NCI-H2227 (cell line): ENCODE measurements around the gene AHNAK.
"Not testable (repeated sequence)": the region's sequence is repeated elsewhere in the genome, so short reads cannot be mapped to it uniquely, and the experiment has no call there.

Source experiments
- DNase-seq: peaks from one replicate; lab custom pipeline; 2025; ENCODE audit not compliant: unreplicated experiment; lab: John Stamatoyannopoulos, UW

AHNAK gene

DNA sequence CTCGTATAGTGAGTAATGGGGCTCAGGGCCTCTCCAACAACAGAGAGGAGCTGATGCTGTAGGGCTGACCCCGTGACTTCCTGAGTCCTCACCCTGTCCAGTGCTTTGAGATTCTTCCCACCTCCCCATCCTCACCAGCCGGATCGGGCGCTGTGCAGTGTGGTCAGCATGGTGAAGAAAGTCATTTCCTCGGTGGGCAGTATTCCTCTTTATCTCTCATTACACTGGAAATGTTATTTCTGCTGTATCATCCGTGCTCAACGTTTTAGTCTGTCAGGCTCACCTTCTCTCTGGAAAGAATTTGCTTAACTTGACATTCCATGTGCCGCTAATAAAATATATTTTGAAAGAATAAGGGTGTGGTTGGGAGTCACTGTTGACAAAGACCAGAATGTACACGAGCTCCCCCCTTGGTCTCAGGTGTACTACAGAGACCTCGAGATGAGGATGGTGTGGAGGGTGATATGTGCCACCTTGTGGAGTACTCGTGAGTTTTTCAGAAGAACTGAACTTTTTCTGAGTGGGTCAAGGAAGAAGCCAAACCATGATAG, 153.5 kb downstream of the AHNAK start:
- DNase-seq, result no peak

DNA sequence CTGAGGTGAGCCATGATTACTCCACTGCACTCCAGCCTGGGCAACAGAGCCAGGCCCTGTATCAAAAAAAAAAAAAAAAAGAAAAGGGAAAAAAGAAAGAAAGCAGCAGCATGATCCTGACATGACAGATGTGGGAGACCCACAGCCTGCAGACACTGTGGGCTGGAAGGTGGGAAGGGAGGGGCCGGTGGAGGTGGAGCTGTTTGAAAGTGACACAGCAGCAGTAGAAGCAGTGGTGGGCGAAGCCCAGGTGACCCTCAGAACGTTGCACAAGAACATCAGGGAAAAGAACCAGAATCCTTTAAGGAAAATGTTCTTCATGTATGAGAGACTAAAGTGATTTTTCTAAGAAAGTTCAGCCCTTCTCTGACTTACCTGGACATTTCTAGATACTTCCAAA, 154.1 kb downstream of the AHNAK start:
- no peak for DNase-seq

DNA sequence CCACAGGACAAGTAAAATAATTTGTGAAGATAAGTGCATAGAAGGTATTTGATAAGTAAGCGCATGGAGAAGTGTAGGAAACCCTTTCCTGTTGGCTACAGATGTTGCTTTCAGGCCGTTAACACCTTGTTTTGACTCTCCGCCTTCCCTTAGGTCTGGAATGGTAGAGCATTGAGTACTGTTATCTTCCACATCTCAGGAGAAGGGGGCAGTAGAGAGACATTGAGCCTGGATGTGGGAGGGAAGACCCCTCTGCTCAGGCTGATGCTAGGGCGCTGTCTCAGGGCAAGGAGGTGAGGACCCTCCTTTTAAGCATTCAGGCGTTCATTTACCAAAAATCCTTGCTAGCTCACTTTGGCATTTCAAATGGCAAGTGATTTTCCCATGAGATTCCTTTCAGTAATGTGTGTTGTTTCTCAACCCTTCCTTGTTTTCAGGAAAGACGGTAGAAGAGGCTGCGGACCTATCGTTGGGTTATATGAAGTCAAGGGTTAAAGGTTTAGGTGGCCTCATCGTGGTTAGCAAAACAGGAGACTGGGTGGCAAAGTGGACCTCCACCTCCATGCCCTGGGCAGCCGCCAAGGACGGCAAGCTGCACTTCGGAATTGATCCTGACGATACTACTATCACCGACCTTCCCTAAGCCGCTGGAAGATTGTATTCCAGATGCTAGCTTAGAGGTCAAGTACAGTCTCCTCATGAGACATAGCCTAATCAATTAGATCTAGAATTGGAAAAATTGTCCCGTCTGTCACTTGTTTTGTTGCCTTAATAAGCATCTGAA, 154.8 kb downstream of the AHNAK start:
- DNase-seq, result no peak

DNA sequence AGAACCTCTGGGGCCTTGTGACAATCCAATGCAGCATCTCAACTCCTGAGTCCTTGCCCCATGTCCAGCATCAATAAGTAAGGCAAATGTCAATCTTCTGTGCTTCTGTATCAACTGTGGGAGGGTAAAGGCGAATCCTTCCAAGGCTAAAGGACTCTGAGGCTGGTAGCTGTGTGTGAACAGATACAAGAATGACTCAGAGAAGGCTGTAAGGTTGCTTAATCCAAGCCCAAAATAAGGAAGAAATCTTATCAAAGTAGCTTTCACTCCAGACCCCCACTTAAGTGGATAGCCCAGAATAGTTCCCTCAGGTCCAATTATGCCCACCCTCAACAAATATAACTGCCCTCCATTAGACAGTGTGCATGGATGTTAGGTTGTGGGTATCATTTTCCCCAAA, 155.9 kb downstream of the AHNAK start:
- no peak for DNase-seq

DNA sequence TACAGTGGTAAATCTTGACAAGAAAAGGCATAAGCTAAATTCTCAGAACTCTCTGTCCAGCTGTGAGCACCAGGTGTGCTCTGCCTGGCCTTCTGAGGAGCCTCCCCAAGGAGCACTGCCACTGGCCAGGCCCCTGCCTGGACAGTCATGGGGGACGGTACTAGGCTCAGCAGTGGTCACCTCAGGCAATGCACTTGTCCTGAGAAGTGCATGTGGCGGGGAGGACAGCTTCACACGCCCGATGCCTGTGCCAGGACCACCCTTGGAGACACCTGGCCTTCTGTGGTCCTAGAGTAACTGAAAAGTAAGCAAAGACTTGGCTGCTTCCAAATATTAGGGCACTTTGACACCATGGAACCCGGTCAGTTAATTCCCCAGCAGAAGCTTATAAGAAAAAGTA, 156.4 kb downstream of the AHNAK start:
- DNase-seq, result no peak

DNA sequence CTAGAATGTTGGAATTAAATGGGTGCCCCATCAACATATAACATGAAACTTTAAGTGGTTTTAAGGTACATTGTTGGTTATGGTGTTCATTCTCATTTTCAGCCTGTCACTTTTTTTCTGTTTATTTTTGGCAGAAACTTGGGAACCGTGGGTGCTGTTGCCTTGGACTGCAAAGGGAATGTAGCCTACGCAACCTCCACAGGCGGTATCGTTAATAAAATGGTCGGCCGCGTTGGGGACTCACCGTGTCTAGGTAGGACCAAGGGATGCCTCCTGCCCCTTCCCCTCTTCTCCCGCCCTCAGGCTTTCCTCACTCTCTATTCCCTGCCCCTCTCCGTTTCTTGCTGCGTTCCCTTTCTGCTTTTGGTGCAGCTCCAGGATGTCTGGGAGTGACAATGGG, 157.6 kb downstream of the AHNAK start:
- DNase-seq, result no peak

DNA sequence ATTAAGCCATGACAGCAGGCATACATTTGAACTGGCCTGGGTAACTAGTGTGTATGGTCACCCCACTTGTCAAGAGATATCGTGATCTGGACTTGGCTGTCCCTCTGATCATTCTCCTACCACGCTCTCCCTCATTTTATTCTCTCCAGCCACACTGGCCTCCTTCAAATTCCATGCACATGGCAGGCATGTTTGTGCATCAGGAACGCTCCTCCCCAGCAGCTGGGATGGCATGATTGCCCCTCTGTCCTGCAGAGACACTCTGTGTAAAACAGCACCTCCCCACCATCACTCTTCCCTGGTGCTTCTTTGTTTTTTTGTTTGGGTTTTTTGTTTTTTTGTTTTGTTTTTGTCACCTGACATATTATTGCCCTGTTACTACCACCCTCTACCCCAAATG, 159.2 kb downstream of the AHNAK start:
- DNase-seq, result no peak

DNA sequence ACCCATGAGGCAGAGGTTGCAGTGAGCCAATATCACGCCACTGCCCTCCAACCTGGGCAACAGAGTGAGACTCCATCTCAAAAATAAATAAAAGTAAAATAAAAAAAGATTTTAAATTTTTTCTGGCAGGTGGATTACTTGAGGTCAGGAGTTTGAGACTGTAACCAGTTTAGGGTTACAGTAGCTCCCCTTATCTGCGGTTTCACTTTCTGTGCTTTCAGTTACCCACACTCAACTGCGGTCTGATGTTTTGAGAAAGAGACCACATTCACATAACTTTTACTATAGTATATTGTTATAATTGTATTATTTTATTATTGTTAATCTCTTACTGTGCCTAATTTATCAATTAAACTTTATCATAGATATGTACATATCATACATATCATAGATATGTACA, 160.5 kb downstream of the AHNAK start:
- not testable (repeated sequence) for DNase-seq

DNA sequence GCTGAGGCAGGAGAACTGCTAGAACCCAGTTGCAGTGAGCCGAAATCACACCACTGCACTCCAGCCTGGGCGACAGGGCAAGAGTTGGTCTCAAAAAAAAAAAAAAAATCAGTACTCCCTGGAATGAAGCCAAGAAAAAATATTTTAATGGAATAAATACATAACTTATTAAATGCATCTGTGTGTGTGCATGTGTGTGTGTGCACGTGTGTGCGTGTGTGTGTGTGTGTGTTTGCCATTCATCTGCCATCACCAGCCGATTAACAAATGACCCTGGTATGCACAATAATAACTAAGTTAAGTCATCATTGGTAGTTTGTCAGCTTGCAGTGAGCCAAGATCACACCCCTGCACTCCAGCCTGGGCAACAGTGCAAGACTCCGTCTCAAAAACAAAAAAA, 162.8 kb downstream of the AHNAK start:
- no peak for DNase-seq
